ENCODE measurements around the gene NEGR1.

GRCh38 chr1:71521655-71522264, 760.6 kb downstream of the NEGR1 start:
- TF ChIP-seq MAX (IDR thresholded peaks at IDR 0.05) (no peak), CTCF (IDR thresholded peaks at IDR 0.05 in 2 of 3, conservative IDR thresholded peaks at IDR 0.05 in 1 of 3; ENCODE audit: borderline replicate concordance in 1 of 3, insufficient read depth in 1 of 3, low read depth in 2 of 3, low read length in 2 of 3) (peak in 2 of 3 experiments; percentile 12 to 35; a peak in 3 of 6 replicates), JUND (IDR thresholded peaks at IDR 0.05) (no peak), REST (IDR thresholded peaks at IDR 0.05; ENCODE audit: low read depth) (no peak), EZH2 (IDR thresholded peaks at IDR 0.05) (no peak), POLR2AphosphoS5 (IDR thresholded peaks at IDR 0.05; ENCODE audit: low read depth, low read length) (no peak), POLR2A (IDR thresholded peaks at IDR 0.05; ENCODE audit: borderline replicate concordance, extremely low read depth, insufficient read depth, insufficient read length) (no peak), CBX3 (IDR thresholded peaks at IDR 0.05; ENCODE audit: low read depth) (no peak), TCF7L2 (IDR thresholded peaks at IDR 0.05; ENCODE audit: borderline replicate concordance, extremely low read depth, insufficient read depth, insufficient read length) (no peak), SIN3A (IDR thresholded peaks at IDR 0.05; ENCODE audit: low read depth) (no peak)
- TF ChIP-seq, protein P1, sequence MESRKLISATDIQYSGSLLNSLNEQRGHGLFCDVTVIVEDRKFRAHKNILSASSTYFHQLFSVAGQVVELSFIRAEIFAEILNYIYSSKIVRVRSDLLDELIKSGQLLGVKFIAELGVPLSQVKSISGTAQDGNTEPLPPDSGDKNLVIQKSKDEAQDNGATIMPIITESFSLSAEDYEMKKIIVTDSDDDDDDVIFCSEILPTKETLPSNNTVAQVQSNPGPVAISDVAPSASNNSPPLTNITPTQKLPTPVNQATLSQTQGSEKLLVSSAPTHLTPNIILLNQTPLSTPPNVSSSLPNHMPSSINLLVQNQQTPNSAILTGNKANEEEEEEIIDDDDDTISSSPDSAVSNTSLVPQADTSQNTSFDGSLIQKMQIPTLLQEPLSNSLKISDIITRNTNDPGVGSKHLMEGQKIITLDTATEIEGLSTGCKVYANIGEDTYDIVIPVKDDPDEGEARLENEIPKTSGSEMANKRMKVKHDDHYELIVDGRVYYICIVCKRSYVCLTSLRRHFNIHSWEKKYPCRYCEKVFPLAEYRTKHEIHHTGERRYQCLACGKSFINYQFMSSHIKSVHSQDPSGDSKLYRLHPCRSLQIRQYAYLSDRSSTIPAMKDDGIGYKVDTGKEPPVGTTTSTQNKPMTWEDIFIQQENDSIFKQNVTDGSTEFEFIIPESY (IDR thresholded peaks at IDR 0.05; ENCODE audit: extremely low read depth, insufficient replicate concordance, low read length), result no peak
